Regular cardiac myocyte (primary cell): ENCODE results near the gene USP17L27. TPM values are rescaled to one million over a fixed set of nuclear protein-coding genes. Genes with fewer than 3 reads are reported as not detected.

Experiments
- total RNA-seq: library from RNA; depleted of rRNA; stranded (reverse); fragments of >200 nt; gene quantifications from 2 replicates; pipeline ENCODE4 v1.2.3, GENCODE V29; 2014

Gene USP17L27, protein sequence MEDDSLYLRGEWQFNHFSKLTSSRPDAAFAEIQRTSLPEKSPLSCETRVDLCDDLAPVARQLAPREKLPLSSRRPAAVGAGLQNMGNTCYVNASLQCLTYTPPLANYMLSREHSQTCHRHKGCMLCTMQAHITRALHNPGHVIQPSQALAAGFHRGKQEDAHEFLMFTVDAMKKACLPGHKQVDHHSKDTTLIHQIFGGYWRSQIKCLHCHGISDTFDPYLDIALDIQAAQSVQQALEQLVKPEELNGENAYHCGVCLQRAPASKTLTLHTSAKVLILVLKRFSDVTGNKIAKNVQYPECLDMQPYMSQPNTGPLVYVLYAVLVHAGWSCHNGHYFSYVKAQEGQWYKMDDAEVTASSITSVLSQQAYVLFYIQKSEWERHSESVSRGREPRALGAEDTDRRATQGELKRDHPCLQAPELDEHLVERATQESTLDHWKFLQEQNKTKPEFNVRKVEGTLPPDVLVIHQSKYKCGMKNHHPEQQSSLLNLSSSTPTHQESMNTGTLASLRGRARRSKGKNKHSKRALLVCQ
- not detected in 2 replicates for total RNA-seq

GRCh38 chr4:9343848-9344247, at the start of gene USP17L27:
TSS of gene USP17L27 (plus strand) at chr4:9344148. CDS start at chr4:9344148, 0 bp downstream.

GRCh38 chr4:9324865-9325264, 19.1 kb upstream of the USP17L27 start, which contains the start of gene USP17L24:
TSS of gene USP17L24 (plus strand) at chr4:9325165. CDS start at chr4:9325165, 0 bp downstream.

DNA sequence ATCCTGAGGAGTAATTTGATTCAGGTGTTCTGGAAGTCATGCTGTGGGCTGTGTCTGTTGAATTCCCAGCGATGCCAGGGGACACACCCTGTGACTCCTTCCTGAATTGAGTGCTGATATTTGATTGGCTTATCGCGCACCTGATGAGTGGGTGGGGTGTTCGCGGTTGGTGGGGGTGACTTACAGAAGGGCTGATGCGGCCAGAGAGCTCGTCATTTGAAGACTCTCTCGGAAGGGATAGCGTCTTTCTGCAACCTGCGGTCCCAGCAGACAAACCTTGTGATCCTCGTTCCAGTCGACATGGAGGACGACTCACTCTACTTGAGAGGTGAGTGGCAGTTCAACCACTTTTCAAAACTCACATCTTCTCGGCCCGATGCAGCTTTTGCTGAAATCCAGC, 14.3 kb upstream of the USP17L27 start, which contains the start of gene USP17L25:
USP17L25 (plus strand) TSS at position 301 of the 400 bp plus-strand sequence; CDS start at position 301, 0 bp downstream.

GRCh38 chr4:9334358-9334757, 9.6 kb upstream of the USP17L27 start, which contains the start of gene USP17L26:
TSS of gene USP17L26 (plus strand) at chr4:9334658. CDS start at chr4:9334658, 0 bp downstream.

DNA sequence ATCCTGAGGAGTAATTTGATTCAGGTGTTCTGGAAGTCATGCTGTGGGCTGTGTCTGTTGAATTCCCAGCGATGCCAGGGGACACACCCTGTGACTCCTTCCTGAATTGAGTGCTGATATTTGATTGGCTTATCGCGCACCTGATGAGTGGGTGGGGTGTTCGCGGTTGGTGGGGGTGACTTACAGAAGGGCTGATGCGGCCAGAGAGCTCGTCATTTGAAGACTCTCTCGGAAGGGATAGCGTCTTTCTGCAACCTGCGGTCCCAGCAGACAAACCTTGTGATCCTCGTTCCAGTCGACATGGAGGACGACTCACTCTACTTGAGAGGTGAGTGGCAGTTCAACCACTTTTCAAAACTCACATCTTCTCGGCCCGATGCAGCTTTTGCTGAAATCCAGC, 4.8 kb upstream of the USP17L27 start, which contains the start of gene USP17L5:
USP17L5 (plus strand) TSS at position 301 of the 400 bp plus-strand sequence; CDS start at position 301, 0 bp downstream.

DNA sequence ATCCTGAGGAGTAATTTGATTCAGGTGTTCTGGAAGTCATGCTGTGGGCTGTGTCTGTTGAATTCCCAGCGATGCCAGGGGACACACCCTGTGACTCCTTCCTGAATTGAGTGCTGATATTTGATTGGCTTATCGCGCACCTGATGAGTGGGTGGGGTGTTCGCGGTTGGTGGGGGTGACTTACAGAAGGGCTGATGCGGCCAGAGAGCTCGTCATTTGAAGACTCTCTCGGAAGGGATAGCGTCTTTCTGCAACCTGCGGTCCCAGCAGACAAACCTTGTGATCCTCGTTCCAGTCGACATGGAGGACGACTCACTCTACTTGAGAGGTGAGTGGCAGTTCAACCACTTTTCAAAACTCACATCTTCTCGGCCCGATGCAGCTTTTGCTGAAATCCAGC, 4.6 kb downstream of the USP17L27 start, which contains the start of gene USP17L28:
USP17L28 (plus strand) TSS at position 301 of the 400 bp plus-strand sequence; CDS start at position 301, 0 bp downstream.

GRCh38 chr4:9353338-9353737, 9.4 kb downstream of the USP17L27 start, which contains the start of gene USP17L29:
TSS of gene USP17L29 (plus strand) at chr4:9353638. CDS start at chr4:9353638, 0 bp downstream.

GRCh38 chr4:9362829-9363228, 18.9 kb downstream of the USP17L27 start, which contains the start of gene USP17L30:
TSS of gene USP17L30 (plus strand) at chr4:9363129. CDS start at chr4:9363129, 0 bp downstream.

Other genes with a start within 250 kb of the USP17L27 start
- not detected in 2 replicates for gene FAM90A26, start 173.7 kb upstream of the USP17L27 start, total RNA-seq
- gene USP17L10, start 133.5 kb upstream of the USP17L27 start, total RNA-seq = not detected in 2 replicates
- gene USP17L11, start 128.7 kb upstream of the USP17L27 start, total RNA-seq = not detected in 2 replicates
- gene USP17L12, start 124.0 kb upstream of the USP17L27 start, total RNA-seq = not detected in 2 replicates
- under 0.01 TPM in 1 of 2 replicates, not detected in the other for gene USP17L13, start 119.3 kb upstream of the USP17L27 start, total RNA-seq
- not detected in 2 replicates for gene USP17L15, start 109.8 kb upstream of the USP17L27 start, total RNA-seq
- under 0.01 TPM in 1 of 2 replicates, not detected in the other for gene USP17L17, start 100.3 kb upstream of the USP17L27 start, total RNA-seq
- gene USP17L18, start 95.5 kb upstream of the USP17L27 start, total RNA-seq = not detected in 2 replicates
- not detected in 2 replicates for gene USP17L19, start 90.8 kb upstream of the USP17L27 start, total RNA-seq
- gene USP17L20, start 86.0 kb upstream of the USP17L27 start, total RNA-seq = not detected in 2 replicates
- not detected in 2 replicates for gene USP17L21, start 81.3 kb upstream of the USP17L27 start, total RNA-seq
- gene USP17L22, start 76.5 kb upstream of the USP17L27 start, total RNA-seq = not detected in 2 replicates
- not detected in 2 replicates for gene USP17L24, start 19.0 kb upstream of the USP17L27 start, total RNA-seq
- not detected in 2 replicates for gene USP17L25, start 14.2 kb upstream of the USP17L27 start, total RNA-seq
- gene USP17L26, start 9.5 kb upstream of the USP17L27 start, total RNA-seq = not detected in 2 replicates
- gene USP17L5, start 4.7 kb upstream of the USP17L27 start, total RNA-seq = not detected in 2 replicates
- not detected in 2 replicates for gene USP17L28, start 4.7 kb downstream of the USP17L27 start, total RNA-seq
- gene USP17L29, start 9.5 kb downstream of the USP17L27 start, total RNA-seq = not detected in 2 replicates
- gene USP17L30, start 19.0 kb downstream of the USP17L27 start, total RNA-seq = not detected in 2 replicates
- not detected in 2 replicates for gene DEFB131A, start 100.3 kb downstream of the USP17L27 start, total RNA-seq